ENCODE measurements around the gene KMO.

Gene KMO

DNA sequence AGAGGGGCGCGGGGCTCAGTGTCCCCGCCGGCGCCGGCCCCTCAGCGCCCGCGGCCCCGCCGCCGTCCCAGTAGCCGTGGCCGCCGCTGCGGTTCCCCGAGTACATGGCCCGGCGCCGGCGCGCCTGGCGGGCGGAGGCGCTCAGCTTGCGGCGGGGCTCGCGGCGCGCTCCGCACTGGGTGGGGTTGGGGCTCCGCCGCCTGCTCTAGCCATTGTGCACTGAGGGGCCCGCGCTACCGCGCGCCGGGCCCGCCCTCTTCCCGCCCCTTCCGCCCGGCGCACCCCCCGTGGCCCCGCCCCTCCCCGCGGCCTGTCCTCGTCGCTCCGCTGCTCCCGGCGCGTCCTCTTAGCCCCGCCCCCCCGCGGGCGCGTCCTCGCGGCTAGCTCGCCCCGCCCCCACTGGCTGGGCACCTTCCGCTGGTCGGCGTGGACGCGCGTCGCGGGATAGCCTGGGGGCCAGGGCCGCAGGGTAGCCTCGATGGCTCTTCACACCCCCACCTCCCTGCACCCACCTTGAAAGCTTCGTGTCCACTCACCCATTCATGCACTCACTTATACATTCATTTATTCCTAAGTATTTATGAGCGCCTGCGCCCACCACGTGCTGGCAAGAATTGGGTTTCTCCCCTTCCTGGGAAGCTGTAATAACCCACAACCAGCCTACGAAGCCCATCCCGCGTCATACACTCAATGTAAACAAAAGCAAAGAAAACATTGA, 108.1 kb downstream of the KMO start, which contains the start of the genes CHML and OPN3:
CHML (minus strand) TSS at position 221 of the 718 bp plus-strand sequence. CDS start 4,603 bp downstream, outside the sequence.
OPN3 (minus strand) TSS at position 221 of the 718 bp plus-strand sequence; CDS start at position 106, 115 bp downstream.
- peak within 1 kb of the TSS; percentile 52; the same call in 1 of the 2 replicates for H3K27ac ChIP-seq
- no peak for TF ChIP-seq ZFX (IDR thresholded peaks at IDR 0.05; ENCODE audit: borderline replicate concordance)
- TF ChIP-seq, protein P1, sequence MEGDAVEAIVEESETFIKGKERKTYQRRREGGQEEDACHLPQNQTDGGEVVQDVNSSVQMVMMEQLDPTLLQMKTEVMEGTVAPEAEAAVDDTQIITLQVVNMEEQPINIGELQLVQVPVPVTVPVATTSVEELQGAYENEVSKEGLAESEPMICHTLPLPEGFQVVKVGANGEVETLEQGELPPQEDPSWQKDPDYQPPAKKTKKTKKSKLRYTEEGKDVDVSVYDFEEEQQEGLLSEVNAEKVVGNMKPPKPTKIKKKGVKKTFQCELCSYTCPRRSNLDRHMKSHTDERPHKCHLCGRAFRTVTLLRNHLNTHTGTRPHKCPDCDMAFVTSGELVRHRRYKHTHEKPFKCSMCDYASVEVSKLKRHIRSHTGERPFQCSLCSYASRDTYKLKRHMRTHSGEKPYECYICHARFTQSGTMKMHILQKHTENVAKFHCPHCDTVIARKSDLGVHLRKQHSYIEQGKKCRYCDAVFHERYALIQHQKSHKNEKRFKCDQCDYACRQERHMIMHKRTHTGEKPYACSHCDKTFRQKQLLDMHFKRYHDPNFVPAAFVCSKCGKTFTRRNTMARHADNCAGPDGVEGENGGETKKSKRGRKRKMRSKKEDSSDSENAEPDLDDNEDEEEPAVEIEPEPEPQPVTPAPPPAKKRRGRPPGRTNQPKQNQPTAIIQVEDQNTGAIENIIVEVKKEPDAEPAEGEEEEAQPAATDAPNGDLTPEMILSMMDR (IDR thresholded peaks at IDR 0.05): no peak

DNA sequence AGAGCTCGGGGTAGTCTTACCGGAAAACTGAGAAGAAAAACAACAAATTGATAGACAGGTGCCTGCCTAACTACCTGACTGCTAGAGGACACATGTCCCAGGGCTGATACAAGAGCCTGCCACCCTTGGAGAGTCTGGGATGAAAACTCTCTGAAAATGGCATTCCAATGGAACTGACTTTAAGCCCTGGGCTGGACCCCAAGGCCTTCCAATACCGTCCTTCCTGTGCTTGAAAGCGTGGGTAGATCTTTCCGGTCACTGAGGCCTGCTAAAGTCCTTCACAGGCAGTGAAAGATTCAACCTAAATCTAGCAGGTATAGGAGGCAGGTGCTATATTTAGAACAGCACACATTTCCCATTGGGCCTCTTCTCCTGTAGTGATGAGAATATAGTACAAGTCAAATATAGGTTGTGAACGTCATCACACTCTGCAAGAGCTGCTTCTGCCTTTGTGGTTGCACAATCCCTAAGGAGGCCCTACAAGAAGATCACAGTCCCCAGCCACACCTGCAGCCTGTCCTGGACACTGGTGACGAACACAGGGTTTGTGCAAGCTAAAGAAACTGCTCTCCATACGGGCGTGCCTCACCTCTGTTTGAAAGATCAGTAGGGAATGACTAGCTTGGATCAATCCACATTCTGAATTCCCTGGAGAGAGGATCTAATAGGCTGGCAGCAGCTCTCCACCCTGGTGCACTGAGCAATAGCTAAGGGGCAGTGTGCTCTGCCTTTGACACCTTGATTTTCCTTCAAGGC, 108.9 kb downstream of the KMO start:
- TF ChIP-seq, protein P1 (IDR thresholded peaks at IDR 0.05): no peak
- TF ChIP-seq ZFX (IDR thresholded peaks at IDR 0.05; ENCODE audit: borderline replicate concordance): no peak
- H3K27ac ChIP-seq: peak overlapping the region; percentile 52; the same call in 1 of the 2 replicates

DNA sequence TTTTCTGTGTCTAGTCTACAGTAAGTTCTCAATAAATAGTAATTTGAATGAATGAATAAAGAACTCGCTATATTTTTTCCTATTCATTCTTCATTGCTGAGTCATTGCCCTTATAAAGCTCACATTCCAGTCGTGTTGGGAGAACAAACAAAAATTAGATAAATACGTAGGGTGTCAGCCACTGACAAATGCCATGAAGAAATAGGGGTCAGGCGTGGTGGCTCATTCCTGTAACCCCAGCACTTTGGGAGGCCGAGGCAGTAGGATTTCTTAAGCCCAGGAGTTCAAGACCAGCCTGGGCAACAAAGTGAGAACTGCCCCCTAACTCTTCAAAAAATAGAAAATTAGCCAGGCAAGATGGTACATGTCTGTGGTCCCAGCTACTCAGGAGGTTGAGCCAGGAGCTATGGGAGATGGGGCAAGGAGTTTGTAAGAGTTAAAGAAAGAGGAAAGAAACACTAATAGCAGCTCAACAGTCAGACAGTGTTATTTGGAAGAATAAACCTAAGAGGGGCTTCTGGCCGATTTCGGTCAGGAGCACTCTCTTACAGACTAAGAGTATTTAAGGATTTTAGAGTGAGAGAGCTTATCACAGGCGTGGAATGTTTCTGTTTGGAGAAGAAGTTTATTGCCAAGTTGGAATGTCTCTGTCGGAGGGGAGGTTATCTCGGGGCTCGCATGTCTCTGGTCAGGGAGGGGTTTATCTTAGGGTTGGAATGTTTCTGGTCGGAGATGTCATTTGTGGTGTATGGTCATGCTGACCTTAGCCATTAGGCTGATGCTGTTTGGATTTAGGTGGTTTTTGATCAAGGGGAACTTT, 109.8 kb downstream of the KMO start:
- no peak overlapping the region for H3K27ac ChIP-seq
- TF ChIP-seq ZFX (IDR thresholded peaks at IDR 0.05; ENCODE audit: borderline replicate concordance): no peak
- TF ChIP-seq, protein P1 (IDR thresholded peaks at IDR 0.05): no peak

DNA sequence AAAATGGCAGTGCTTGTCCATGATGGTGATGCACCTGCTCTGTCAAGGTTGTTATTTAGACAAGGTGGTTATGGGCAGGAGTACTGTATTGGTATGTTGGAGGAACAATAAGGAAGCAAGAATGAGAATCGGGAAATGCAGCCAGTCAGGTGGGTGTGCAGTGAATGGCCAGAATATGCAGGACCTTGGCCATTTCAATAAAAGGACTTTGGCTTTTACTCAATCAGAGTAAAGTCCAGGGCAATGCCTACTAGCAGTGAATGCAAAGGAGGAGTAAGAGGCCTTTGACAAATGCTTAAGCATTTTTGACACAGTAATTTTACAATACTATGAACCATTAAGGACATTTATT, 110.4 kb downstream of the KMO start:
- no peak overlapping the region for H3K27ac ChIP-seq
- TF ChIP-seq ZFX (IDR thresholded peaks at IDR 0.05; ENCODE audit: borderline replicate concordance): no peak
- TF ChIP-seq, protein P1 (IDR thresholded peaks at IDR 0.05): no peak

DNA sequence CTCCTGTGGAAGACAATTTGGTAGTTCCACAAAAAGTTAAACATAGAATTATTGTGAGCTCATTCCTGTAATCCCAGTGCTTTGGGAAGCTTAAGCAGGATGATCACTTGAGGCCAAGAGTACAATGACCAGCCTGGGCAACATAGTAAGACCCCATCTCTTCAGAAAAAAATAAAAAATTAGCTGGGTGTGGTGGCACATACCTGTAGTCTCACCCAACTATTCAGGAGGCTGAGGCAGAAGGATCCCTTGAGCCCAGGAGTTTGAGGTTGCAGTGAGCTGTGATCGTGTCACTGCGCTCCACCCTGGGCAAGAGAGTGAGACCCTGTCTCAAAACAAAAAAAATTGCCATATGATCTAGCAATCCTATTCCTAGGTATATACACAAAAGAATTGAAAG, 112.1 kb downstream of the KMO start:
- no peak for TF ChIP-seq ZFX (IDR thresholded peaks at IDR 0.05; ENCODE audit: borderline replicate concordance)
- TF ChIP-seq, protein P1 (IDR thresholded peaks at IDR 0.05): no peak
- H3K27ac ChIP-seq: no peak overlapping the region

DNA sequence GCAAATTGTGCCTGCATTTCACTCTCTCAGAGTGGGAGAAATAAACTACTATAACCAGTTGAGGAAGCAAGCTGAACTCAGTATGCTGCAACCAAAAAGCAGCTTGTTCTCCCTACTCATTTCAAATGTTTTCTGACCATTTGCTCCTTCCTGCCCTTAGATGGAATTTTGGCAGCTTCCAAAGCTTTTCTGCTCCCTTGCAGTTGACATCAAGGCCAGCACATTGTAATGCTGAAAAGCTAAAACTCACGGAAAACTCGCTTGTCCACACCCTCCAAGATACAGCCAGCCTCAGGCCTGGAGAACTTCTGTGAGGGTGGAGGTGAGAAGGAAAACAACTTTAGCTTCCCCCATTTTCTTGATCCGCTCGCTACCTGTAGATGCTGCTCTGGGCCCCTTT, 113.0 kb downstream of the KMO start:
- H3K27ac ChIP-seq: no peak overlapping the region
- TF ChIP-seq, protein P1 (IDR thresholded peaks at IDR 0.05): no peak
- TF ChIP-seq ZFX (IDR thresholded peaks at IDR 0.05; ENCODE audit: borderline replicate concordance): no peak

Measured in 22Rv1 (cell line).